LoVo (cell line): ENCODE measurements around the gene SCUBE2.
"Not testable (repeated sequence)": the region's sequence is repeated elsewhere in the genome, so short reads cannot be mapped to it uniquely, and the experiment has no call there.

Experiments used
- DNase-seq: peaks from one replicate; pipeline ENCODE4 v3.0.0-alpha.2; 2016; ENCODE audit warnings: low spot score

SCUBE2 gene

GRCh38 chr11:9008011-9008550 lies 83.3 kb downstream of the SCUBE2 start:
- DNase-seq, result no peak

- no peak for DNase-seq
Measured at GRCh38 chr11:9005087-9005486, 86.3 kb downstream of the SCUBE2 start.

GRCh38 chr11:9004183-9004926 lies 87.0 kb downstream of the SCUBE2 start:
- no peak for DNase-seq

GRCh38 chr11:9003573-9004182 lies 87.7 kb downstream of the SCUBE2 start, which contains the start of gene NRIP3:
NRIP3 (minus strand) TSS chr11:9004001; CDS start chr11:9003935, 66 bp downstream.
- peak; percentile 27 for DNase-seq

- no peak for DNase-seq
Measured at GRCh38 chr11:9002920-9003572, 88.4 kb downstream of the SCUBE2 start.

- DNase-seq, result no peak
Measured at GRCh38 chr11:9001736-9002135, 89.7 kb downstream of the SCUBE2 start.

GRCh38 chr11:8998017-8998416 lies 93.4 kb downstream of the SCUBE2 start:
- DNase-seq, result no peak

- DNase-seq, result no peak
Measured at GRCh38 chr11:8997451-8997850, 93.9 kb downstream of the SCUBE2 start.

- DNase-seq, result no peak
Measured at GRCh38 chr11:8989453-8989852, 101.9 kb downstream of the SCUBE2 start.

GRCh38 chr11:8988329-8989234 lies 102.8 kb downstream of the SCUBE2 start:
- no peak for DNase-seq

- DNase-seq, result no peak
Measured at GRCh38 chr11:8987446-8987845, 104.0 kb downstream of the SCUBE2 start.

GRCh38 chr11:8986772-8987171 lies 104.6 kb downstream of the SCUBE2 start:
- not testable (repeated sequence) for DNase-seq

- DNase-seq, result no peak
Measured at GRCh38 chr11:8985462-8985861, 105.9 kb downstream of the SCUBE2 start.

- no peak for DNase-seq
Measured at GRCh38 chr11:8983552-8983951, 107.8 kb downstream of the SCUBE2 start.

GRCh38 chr11:8980485-8980884 lies 110.9 kb downstream of the SCUBE2 start:
- DNase-seq, result no peak

- DNase-seq, result not testable (repeated sequence)
Measured at GRCh38 chr11:8979365-8979764, 112.0 kb downstream of the SCUBE2 start.

GRCh38 chr11:8973121-8973520 lies 118.3 kb downstream of the SCUBE2 start:
- DNase-seq, result no peak

- no peak for DNase-seq
Measured at GRCh38 chr11:8971924-8972316, 119.5 kb downstream of the SCUBE2 start.

GRCh38 chr11:8971196-8971923 lies 120.0 kb downstream of the SCUBE2 start:
- DNase-seq, result no peak
